Astrocyte of the spinal cord (primary cell): ENCODE measurements around the gene CPNE8.

Experiments used
- DNase-seq: peaks from one replicate; pipeline ENCODE4 v3.0.0; 2011; ENCODE audit warnings: low read depth, low spot score
- H3K4me3 ChIP-seq: 2 replicates; pipeline ENCODE4 v1.5.1; 2011; ENCODE audit warnings: low read depth, mild to moderate bottlenecking, low read length, moderate library complexity
- CTCF ChIP-seq: IDR thresholded peaks from 2 replicates; pipeline ENCODE4 v1.5.1; 2012; ENCODE audit warnings: low read depth, mild to moderate bottlenecking, low read length, inconsistent platforms
- in situ Hi-C: cut with HindIII; loops from 2 replicates; pipeline ENCODE4 v1.10.0; 2017; ENCODE audit warnings: low sequenced_read_pairs

Gene CPNE8

GRCh38 chr12:38662829-38663228, 242.6 kb downstream of the CPNE8 start:
- in situ Hi-C loops: no loop called here
- H3K4me3 ChIP-seq: no peak overlapping the region
- DNase-seq: no peak
- TF ChIP-seq CTCF: no peak

GRCh38 chr12:38653650-38654049, 251.7 kb downstream of the CPNE8 start:
- TF ChIP-seq CTCF: no peak
- in situ Hi-C loops: no loop called here
- no peak overlapping the region for H3K4me3 ChIP-seq

GRCh38 chr12:38648813-38649212, 256.6 kb downstream of the CPNE8 start:
- no peak for TF ChIP-seq CTCF
- no peak overlapping the region for H3K4me3 ChIP-seq
- no peak for DNase-seq
- in situ Hi-C loops: no loop called here

More at GRCh38 chr12:38653650-38654049, 251.7 kb downstream of the CPNE8 start:
- no peak for DNase-seq

DNA sequence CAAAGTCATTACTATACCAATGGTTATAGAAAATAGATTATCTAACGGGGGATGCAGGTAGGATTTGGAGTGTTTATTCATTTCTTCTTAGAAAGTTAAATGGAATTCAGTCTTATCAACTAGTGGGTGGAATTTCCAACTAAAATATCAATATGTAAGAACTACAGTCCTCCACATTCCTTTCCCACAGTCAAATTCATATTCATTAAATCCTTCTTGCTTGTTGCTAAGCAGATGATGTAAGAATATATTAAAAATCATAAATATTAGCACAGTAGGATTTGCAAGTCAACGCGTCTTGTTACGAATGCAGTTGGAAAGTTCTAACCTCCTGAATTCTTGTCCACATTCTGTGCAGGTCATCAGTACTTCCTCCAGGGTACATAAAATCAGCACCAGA, 259.2 kb downstream of the CPNE8 start:
- no peak overlapping the region for H3K4me3 ChIP-seq
- no peak for DNase-seq
- in situ Hi-C loops: no loop called here
- TF ChIP-seq CTCF: no peak

DNA sequence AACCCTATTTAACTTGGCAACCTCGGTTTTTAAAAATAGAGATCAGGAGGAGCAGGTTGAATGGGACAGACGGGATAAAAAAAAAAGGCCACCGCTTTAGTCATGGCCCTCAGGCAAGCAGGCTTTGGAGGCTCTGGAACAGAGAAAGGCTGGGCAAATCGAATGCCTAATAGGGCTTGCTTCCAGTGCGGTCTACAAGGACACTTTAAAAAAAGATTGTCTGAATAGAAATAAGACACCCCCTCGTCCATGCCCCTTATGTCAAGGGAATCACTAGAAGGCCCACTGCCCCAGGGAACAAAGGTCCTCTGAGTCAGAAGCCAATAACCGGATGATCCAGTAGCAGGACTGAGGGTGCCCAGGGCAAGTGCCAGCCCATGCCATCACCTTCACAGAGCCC, 265.8 kb downstream of the CPNE8 start:
- no peak for TF ChIP-seq CTCF
- H3K4me3 ChIP-seq: no peak overlapping the region
- no peak for DNase-seq
- in situ Hi-C loops: no loop called here

GRCh38 chr12:38638401-38638800, 267.0 kb downstream of the CPNE8 start:
- in situ Hi-C loops: no loop called here
- no peak for DNase-seq
- H3K4me3 ChIP-seq: no peak overlapping the region
- TF ChIP-seq CTCF: no peak

- no peak for TF ChIP-seq CTCF
- no peak for DNase-seq
- no peak overlapping the region for H3K4me3 ChIP-seq
- in situ Hi-C loops: no loop called here
These were observed 271.9 kb downstream of the CPNE8 start for GRCh38 chr12:38633511-38633910.
